ENCODE data around the gene ACAD10. TPM values are rescaled to one million over a fixed set of nuclear protein-coding genes. Genes with fewer than 3 reads are reported as not detected.

ACAD10 gene
- 0.30 and 3.2 TPM in 2 replicates for polyA plus RNA-seq

GRCh38 chr12:111685811-111686573, at the start of gene ACAD10, which contains the start of gene BRAP:
Gene ACAD10 (plus strand): TSS chr12:111686053. CDS start chr12:111692710, 6,657 bp downstream.
Gene BRAP (minus strand): TSS chr12:111685956. CDS start chr12:111685792, 164 bp downstream.

DNA sequence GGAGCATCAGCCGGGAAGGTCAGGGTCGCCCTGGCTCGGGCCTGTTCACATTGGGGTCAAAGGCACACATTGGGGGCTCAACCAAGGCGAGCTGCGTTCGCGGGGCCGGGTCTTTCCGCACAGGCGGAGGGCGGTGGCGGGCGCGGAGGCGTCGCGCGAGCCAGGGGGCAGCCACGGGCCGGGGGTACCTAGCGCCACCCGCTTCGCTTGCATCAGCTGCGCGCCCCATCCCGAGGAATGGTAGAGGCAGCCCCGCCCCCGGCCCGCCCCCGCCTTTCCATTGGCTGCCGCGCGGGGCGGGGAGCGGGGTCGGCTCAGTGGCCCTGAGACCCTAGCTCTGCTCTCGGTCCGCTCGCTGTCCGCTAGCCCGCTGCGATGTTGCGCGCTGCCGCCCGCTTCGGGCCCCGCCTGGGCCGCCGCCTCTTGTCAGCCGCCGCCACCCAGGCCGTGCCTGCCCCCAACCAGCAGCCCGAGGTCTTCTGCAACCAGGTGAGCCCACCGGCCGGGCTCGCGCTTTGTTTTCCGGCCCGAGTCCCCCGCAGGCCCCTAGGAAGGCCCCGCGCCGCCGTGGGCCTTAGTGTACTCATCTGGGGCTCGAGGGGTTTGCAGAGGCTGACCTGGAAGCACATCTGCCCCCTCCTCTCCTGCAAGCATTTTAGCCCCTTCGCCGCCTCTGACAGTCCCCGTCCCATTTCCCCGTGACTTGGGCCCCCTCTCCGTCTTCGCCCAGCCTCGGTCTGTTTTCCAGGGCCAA, 80.9 kb downstream of the ACAD10 start, which contains the start of gene ALDH2:
Gene ALDH2 (plus strand): TSS at position 326 of the 754 bp plus-strand sequence. CDS start 50 bp downstream, at position 376.

Other genes with a start within 250 kb of the ACAD10 start
- 90.1 and 94.4 TPM in 2 replicates for gene ATXN2, start 86.7 kb upstream of the ACAD10 start, polyA plus RNA-seq
- 8.8 and 9.3 TPM in 2 replicates for gene BRAP, start 97 bp upstream of the ACAD10 start, polyA plus RNA-seq
- 31.5 and 43.6 TPM in 2 replicates for gene ALDH2, start 80.9 kb downstream of the ACAD10 start, polyA plus RNA-seq
- gene MAPKAPK5, start 156.2 kb downstream of the ACAD10 start, polyA plus RNA-seq, result 8.4 and 8.6 TPM in 2 replicates

Measured in Purkinje cell (primary cell).